ENCODE measurements around the gene MFF. TPM values are rescaled to one million over a fixed set of nuclear protein-coding genes. Genes with fewer than 3 reads are reported as not detected.

The MFF gene, protein sequence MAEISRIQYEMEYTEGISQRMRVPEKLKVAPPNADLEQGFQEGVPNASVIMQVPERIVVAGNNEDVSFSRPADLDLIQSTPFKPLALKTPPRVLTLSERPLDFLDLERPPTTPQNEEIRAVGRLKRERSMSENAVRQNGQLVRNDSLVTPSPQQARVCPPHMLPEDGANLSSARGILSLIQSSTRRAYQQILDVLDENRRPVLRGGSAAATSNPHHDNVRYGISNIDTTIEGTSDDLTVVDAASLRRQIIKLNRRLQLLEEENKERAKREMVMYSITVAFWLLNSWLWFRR
- 100 to 1,000 TPM; 121 to 144 (median 126) TPM for polyA plus RNA-seq (ENCODE audit: insufficient read length in 3 of 3)
- long read RNA-seq, donor 1, transcript MFF-205 (7 exons, 1,085 nt) = minor isoform, 8 of 48 reads
- long read RNA-seq, donor 1, transcript MFF-201 (9 exons, 2,004 nt) = major isoform, 21 of 48 reads
- long read RNA-seq, donor 1, partial matches to known transcripts = 6 of 48 reads
- long read RNA-seq, donor 1, other reads (novel, unspliced or antisense) = 0 of 48 reads
- long read RNA-seq, donor 2, transcript MFF-207 (6 exons, 1,548 nt) = minor isoform, 7 of 56 reads
- long read RNA-seq, donor 2, transcript MFF-205 (7 exons, 1,085 nt) = minor isoform, 13 of 56 reads
- long read RNA-seq, donor 2, transcript MFF-201 (9 exons, 2,004 nt) = major isoform, 20 of 56 reads
- long read RNA-seq, donor 2, partial matches to known transcripts = 0 of 56 reads
- long read RNA-seq, donor 2, other reads (novel, unspliced or antisense) = 5 of 56 reads
- long read RNA-seq, donor 3, transcript MFF-201 (9 exons, 2,004 nt) = major isoform, 13 of 45 reads
- long read RNA-seq, donor 3, transcript MFF-219 (5 exons, 820 nt) = minor isoform, 6 of 45 reads
- long read RNA-seq, donor 3, transcript MFF-205 (7 exons, 1,085 nt) = minor isoform, 9 of 45 reads
- long read RNA-seq, donor 3, partial matches to known transcripts = 8 of 45 reads
- long read RNA-seq, donor 3, other reads (novel, unspliced or antisense) = 0 of 45 reads
- long read RNA-seq, donor 4, transcript MFF-205 (7 exons, 1,085 nt) = minor isoform, 15 of 53 reads
- long read RNA-seq, donor 4, transcript MFF-201 (9 exons, 2,004 nt) = major isoform, 16 of 53 reads
- long read RNA-seq, donor 4, partial matches to known transcripts = 6 of 53 reads
- long read RNA-seq, donor 4, other reads (novel, unspliced or antisense) = 0 of 53 reads
- long read RNA-seq, donor 5, transcript MFF-201 (9 exons, 2,004 nt) = major isoform, 11 of 29 reads
- long read RNA-seq, donor 5, partial matches to known transcripts = 0 of 29 reads
- long read RNA-seq, donor 5, other reads (novel, unspliced or antisense) = 7 of 29 reads
- long read RNA-seq, donor 6, transcript MFF-218 (3 exons, 1,824 nt) = minor isoform, 5 of 20 reads
- long read RNA-seq, donor 6, transcript MFF-201 (9 exons, 2,004 nt) = major isoform, 6 of 20 reads
- long read RNA-seq, donor 6, partial matches to known transcripts = 0 of 20 reads
- long read RNA-seq, donor 6, other reads (novel, unspliced or antisense) = 0 of 20 reads
- long read RNA-seq, donor 7, transcript MFF-205 (7 exons, 1,085 nt) = major isoform, 19 of 66 reads
- long read RNA-seq, donor 7, transcript MFF-201 (9 exons, 2,004 nt) = minor isoform, 16 of 66 reads
- long read RNA-seq, donor 7, partial matches to known transcripts = 12 of 66 reads
- long read RNA-seq, donor 7, other reads (novel, unspliced or antisense) = 5 of 66 reads
- long read RNA-seq, donor 8, transcript MFF-220 (2 exons, 660 nt) = minor isoform, 5 of 19 reads
- long read RNA-seq, donor 8, transcript MFF-218 (3 exons, 1,824 nt) = major isoform, 6 of 19 reads
- long read RNA-seq, donor 8, partial matches to known transcripts = 0 of 19 reads
- long read RNA-seq, donor 8, other reads (novel, unspliced or antisense) = 0 of 19 reads
- long read RNA-seq, donor 9, transcript MFF-205 (7 exons, 1,085 nt) = minor isoform, 9 of 63 reads
- long read RNA-seq, donor 9, transcript MFF-201 (9 exons, 2,004 nt) = major isoform, 28 of 63 reads
- long read RNA-seq, donor 9, transcript MFF-222 (4 exons, 1,653 nt) = minor isoform, 5 of 63 reads
- long read RNA-seq, donor 9, partial matches to known transcripts = 0 of 63 reads
- long read RNA-seq, donor 9, other reads (novel, unspliced or antisense) = 5 of 63 reads
- long read RNA-seq, donor 10, transcript MFF-220 (2 exons, 660 nt) = major isoform, 5 of 40 reads
- long read RNA-seq, donor 10, transcript MFF-222 (4 exons, 1,653 nt) = major isoform, 5 of 40 reads
- long read RNA-seq, donor 10, partial matches to known transcripts = 18 of 40 reads
- long read RNA-seq, donor 10, other reads (novel, unspliced or antisense) = 0 of 40 reads
- long read RNA-seq, donor 11, transcript MFF-201 (9 exons, 2,004 nt) = major isoform, 8 of 35 reads
- long read RNA-seq, donor 11, transcript MFF-205 (7 exons, 1,085 nt) = minor isoform, 6 of 35 reads
- long read RNA-seq, donor 11, partial matches to known transcripts = 6 of 35 reads
- long read RNA-seq, donor 11, other reads (novel, unspliced or antisense) = 0 of 35 reads
- long read RNA-seq, donor 12, transcript MFF-205 (7 exons, 1,085 nt) = minor isoform, 14 of 73 reads
- long read RNA-seq, donor 12, transcript MFF-201 (9 exons, 2,004 nt) = major isoform, 21 of 73 reads
- long read RNA-seq, donor 12, transcript MFF-220 (2 exons, 660 nt) = minor isoform, 5 of 73 reads
- long read RNA-seq, donor 12, transcript MFF-222 (4 exons, 1,653 nt) = minor isoform, 7 of 73 reads
- long read RNA-seq, donor 12, partial matches to known transcripts = 5 of 73 reads
- long read RNA-seq, donor 12, other reads (novel, unspliced or antisense) = 9 of 73 reads
- long read RNA-seq, donor 13, transcript MFF-201 (9 exons, 2,004 nt) = minor isoform, 6 of 34 reads
- long read RNA-seq, donor 13, transcript MFF-205 (7 exons, 1,085 nt) = minor isoform, 5 of 34 reads
- long read RNA-seq, donor 13, transcript MFF-220 (2 exons, 660 nt) = major isoform, 7 of 34 reads
- long read RNA-seq, donor 13, partial matches to known transcripts = 5 of 34 reads
- long read RNA-seq, donor 13, other reads (novel, unspliced or antisense) = 0 of 34 reads
- long read RNA-seq, donor 14 = 0 reads
- long read RNA-seq, donor 15, transcript MFF-205 (7 exons, 1,085 nt) = minor isoform, 20 of 66 reads
- long read RNA-seq, donor 15, transcript MFF-201 (9 exons, 2,004 nt) = major isoform, 24 of 66 reads
- long read RNA-seq, donor 15, partial matches to known transcripts = 5 of 66 reads
- long read RNA-seq, donor 15, other reads (novel, unspliced or antisense) = 0 of 66 reads
- long read RNA-seq, donor 16, transcript MFF-222 (4 exons, 1,653 nt) = minor isoform, 6 of 85 reads
- long read RNA-seq, donor 16, transcript MFF-205 (7 exons, 1,085 nt) = minor isoform, 10 of 85 reads
- long read RNA-seq, donor 16, transcript MFF-201 (9 exons, 2,004 nt) = major isoform, 18 of 85 reads
- long read RNA-seq, donor 16, transcript MFF-220 (2 exons, 660 nt) = minor isoform, 9 of 85 reads
- long read RNA-seq, donor 16, partial matches to known transcripts = 11 of 85 reads
- long read RNA-seq, donor 16, other reads (novel, unspliced or antisense) = 19 of 85 reads

DNA sequence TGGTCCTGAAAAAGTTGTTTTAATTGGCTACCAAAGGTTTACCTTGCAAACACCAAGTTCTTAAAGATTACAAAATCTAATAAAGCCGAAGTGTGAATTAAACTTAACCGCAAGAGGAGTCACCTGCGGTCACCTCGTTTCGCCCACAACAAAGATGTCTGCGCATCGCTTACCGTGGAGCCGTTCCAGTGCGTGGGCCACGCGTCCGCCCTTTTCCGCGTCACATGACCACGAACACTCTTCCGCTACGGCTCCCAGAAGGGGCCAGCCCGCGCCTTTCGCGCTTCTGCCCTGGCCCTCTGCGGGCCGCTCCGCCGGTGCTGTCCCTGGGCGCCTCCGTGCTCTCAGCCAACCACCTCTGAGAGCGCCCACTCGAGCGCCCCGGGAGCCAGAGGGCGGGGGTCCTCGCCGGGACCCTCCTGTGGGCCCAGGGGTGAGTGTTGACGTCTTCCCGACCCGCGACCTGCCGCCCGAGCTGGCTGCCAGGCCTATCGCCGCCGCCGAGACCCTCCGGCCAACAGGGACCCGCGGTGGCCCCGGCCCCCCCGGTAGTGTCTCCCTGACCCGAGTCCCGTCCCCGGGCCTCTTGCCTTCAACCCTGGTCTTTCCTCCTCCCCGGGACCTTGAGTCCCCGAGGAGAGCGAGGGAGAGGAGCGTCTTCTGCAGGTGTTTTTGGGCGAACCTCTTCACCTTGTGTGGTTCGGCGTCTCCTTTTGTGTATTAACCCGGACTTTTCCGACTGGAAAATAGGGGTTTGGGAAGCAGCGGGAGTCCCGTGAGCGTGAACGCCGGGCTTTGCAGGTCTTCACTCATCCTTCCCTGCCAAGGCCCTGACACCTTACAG lies at the start of gene MFF:
TSS of gene MFF (plus strand) at position 257 of the 844 bp plus-strand sequence. CDS start 5,415 bp downstream, outside the sequence.
- peak; percentile 95 for DNase-seq

DNA sequence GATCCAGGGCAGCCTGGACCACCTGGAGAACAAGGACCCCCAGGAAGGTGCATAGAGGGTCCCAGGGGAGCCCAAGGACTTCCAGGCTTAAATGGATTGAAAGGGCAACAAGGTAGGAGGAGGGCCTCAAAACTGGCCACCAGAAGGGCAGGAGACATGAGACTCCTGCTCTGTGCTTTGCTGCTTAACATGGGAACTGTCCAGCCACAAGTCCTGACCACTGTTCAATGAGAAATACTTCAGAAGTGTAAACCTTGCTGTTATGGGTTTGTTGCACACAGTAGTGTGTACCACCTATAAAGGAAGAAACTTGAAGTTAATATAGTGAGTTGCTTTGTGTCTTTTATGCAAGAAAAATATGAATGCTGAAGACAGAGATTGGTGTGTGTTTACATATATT lies 44.2 kb upstream of the MFF start:
- DNase-seq = no peak

DNA sequence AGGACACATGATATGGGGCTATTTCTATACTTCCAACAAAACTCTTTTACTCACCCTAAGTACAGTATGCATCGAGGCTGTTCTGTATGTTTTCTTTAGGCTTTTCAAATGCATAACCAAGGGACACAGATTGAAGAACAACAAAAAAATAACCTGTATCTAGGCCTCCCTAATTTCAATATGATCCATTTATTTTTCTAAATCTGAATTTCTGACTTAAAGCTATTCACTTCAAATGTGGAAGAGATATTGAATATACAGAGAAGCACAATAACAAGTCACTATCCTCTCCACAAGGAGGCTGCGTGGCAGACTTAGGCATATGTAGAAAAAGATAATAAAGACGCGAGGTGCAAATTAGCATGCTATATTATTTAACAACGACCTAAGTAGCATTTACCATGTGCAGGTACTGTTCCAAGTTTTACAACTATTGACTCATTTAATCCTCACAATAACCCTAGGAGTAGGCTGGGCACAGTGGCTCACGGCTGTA lies 39.3 kb upstream of the MFF start:
- DNase-seq = no peak

DNA sequence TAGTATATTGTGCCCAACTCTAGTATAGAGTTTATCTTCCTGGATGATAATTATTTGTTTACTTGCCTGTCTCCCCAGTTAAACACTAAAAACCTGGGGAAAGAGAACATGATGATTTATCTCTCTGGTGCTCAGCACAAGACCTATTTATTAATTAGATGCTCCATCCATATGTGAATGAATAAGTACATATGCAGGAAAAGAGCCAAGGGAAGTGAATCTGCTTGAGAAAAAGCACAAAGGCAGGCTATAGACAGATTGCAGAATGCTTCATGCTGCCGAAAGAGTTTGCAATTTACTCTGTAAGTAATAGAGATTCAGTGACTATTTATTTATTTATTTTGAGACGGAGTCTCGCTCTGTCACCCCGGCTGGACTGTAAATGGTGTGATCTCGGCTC lies 37.3 kb upstream of the MFF start:
- DNase-seq = no peak

DNA sequence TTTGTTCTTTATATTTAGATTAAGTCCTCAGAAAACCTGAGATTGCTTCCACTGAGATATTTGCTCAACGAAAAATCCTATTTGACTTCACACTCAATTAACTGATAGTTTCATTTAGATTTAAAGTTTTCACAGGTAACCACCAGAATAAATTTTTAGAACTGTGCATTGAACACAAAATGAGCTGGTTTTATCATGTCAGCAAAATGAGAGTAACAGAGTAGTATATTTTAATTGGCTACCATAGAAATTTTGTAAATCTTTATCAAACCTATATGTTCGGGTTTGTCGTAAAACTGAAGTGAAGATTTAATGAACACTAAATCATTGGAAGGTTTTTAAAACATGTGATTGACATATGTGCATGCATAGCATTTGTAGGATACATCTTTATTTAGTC lies 32.7 kb upstream of the MFF start:
- no peak for DNase-seq

DNA sequence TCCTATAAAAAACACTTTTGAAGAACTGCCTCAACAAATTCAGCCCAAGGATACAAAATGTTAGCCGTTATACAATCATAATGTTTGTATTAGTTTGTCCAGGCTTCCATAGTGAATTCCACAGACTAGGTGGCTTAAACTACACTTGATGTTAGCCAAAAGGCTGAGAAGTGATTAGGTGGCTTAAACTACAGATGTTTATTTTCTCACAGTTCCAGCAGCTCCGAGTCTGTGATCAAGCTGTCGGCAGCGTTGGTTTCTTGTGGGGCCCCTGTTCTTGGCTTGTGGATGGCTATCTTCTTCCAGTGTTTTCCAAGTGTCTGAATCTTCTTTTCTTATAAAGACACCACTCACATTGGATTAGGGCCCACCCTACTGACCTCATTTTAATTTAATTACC lies 31.5 kb upstream of the MFF start:
- DNase-seq = no peak

DNA sequence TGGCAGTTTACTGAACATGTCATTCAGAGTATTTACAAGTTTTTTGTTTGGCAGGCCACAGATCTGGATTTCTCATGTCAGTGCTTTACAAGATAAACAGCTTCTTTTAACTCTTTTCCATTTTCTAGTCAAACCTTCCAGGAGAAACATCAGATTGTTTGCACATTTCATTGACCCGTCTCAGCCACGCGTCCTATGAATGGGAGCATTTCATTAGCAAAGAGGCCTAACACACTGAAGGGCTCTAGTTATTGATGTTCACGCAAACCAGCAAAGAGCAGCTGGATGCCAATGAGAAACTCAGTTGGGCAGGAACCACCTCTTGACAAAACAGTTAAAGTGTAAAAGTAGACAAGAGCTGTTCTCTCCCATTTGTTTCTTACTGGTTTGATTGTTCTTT lies 29.2 kb upstream of the MFF start:
- DNase-seq = no peak

DNA sequence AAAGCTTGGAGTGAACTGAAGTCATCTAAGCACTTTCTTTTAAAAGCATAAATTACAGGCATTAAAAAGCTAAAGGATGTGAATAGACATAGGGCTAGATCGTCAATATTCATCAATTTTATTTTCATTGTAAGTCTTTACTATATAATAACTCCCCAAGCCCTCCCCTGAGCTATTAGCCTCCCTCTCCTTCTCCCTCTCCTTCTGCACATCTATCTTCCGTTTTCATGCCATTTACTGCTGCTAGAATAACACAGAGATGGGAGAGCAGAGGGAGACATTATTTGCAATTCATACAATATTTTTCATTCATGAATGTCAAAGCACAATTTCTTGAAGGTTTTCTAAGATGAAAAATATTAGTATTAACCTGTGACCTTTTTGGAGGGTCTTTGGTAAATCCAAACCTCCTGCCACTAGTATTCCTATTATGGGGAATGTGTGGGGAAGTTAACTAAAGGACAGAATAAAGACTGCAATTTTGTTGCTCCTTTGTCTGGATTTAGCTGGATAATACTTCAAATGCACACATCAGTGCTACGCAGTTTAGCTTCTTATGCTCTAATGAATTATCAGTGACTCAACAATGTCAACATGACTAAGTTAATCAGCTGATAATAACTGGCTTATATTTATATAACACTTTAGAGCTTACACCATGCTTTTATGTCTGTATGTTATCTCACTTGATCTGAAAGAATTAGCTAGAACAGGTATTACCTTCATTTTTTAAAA lies 28.2 kb upstream of the MFF start:
- DNase-seq = no peak

DNA sequence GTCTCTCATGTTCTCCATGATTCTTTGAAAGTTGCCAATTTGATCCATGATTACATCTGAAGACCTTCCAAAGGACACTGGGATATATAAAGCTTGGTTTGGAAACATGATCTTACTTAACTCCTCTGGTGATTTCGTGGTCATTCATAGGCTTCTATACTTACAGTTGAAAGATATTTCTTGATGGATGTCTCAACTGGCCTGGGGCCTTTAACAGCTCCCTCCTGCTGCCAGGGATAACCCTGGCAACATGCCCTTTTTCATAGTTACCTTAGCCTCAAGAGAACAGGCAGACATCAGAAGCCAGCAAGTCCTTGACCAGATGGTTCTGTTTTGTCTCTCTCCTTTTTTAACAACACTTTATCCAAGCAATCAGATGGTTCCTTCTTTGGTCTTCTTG lies 23.5 kb upstream of the MFF start:
- no peak for DNase-seq

DNA sequence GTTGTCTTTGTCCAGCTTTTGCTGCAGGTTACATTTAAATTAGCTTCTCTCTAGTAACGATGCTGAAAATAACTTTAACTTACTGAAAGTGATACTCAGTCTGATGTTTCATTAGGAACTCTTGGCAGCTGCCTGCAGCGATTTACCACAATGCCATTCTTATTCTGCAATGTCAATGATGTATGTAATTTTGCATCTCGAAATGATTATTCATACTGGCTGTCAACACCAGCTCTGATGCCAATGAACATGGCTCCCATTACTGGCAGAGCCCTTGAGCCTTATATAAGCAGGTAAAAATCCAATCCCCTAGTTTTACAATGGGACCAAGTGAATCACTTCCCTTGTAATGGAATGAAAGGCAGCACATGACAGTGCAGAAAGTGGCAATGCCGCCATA lies 16.3 kb upstream of the MFF start:
- DNase-seq = no peak

DNA sequence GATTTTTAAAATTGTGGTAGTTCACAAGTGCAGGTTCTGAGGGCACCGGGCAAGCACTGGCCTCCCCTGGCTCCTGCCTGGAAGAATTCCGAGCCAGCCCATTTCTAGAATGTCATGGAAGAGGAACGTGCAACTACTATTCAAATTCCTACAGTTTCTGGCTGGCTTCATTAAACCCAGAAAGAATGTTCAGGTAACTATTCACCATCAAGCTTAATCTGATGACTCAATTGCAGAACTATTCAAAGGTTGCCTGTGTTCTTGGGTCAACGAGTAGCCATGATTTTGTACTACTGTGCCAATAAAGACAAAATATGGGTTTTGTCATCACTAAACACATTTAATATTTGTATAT lies 14.3 kb upstream of the MFF start:
- DNase-seq = no peak

DNA sequence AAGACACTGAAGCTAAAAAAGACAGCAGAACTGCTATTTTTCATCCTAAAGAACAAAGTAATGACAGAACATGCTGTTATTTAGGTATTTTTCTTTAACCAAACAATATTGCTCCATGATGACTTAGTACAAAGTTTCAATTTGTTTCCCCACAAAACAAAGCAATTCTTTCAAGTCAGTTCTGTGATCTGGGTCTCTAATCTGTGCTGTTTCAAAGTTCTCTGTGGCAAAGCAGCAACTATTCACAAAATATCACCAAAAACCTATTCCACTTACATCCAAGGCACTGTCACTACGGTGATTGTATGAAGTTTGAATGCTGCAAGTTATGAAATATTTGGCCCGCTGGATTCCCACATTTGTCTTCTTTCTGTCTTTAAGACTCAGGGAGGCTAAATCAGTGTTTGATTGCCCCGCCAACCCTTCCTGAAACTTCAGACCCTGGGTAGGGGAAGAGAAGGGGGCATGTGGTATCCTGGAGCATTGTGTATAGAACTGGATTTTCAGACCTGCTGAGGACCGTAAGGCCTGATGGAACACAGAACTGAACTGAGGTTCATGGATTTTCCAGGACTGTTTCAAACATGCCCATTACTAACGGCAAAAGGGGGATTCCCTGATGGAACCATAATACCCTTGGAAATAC lies 13.1 kb upstream of the MFF start:
- DNase-seq = no peak

DNA sequence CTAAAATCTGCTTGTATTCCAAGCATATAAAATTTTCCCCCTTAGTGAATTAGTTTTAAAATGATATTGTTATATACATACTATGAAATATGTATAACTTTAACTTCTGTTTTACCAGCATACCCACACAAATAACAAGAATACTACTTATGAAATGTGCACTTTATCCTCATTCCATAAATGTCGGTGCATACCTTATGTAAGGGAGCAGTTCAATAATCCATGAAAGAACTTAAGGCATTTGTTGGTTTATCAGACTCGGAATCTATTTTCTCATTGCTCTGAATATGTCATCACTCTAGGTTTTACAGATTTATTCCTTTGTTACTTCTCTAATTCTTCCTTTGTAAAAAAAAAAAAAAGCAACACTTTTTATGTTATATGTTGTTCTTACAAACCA lies 12.5 kb upstream of the MFF start:
- DNase-seq = no peak

DNA sequence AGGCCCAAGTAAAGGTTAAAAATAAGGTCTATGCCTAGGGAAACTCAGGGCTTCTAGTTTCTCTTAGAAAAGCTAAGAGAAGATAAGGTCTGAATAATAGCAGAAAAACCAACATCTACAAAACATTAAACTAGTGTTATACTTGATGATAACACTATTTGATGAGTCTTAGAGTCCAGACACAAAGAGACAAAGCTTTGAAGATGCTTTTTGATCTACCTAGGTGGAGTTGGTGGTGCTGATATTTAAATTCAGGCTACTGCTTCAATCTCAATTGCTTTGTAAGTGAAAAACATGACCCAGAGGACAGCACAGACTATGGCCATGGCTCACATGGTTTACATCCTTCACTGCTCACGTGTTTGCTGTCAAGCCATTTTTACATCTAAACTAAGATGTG lies 11.7 kb upstream of the MFF start:
- no peak for DNase-seq

DNA sequence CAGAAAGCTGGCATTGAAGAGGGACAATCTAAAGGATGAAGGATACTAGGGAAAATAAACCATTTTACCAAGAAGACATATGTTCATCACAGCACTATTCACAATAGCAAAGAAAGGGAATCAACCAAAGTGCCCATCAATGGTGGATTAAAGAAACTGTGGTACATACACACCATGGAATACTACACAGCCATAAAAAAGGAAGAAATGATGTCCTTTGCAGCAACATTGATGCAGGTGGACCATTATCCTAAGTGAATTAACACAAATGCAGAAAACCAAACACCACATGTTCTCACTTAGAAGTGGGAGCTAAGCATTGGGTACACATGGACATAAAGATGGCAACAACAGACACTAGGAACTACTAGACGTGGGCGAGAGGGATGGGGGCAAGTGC lies 7.2 kb upstream of the MFF start:
- no peak for DNase-seq
